HepG2 (cell line): ENCODE data around the gene GDAP2.
"Not testable (repeated sequence)": the region's sequence is repeated elsewhere in the genome, so short reads cannot be mapped to it uniquely, and the experiment has no call there.

Experiments used
- HNF4G ChIP-seq, 2 experiments: sonication (generic) in 1 of 2; formaldehyde crosslinking in 1 of 2; IDR thresholded peaks; 2 replicates each; pipeline versions ENCODE4 v1.4.0 to v1.6.1; 2011 to 2020; ENCODE audit warnings: borderline replicate concordance in 2 of 2, low read depth in 2 of 2, mild to moderate bottlenecking in 2 of 2, low read length in 1 of 2, missing genetic modification reagents in 1 of 2, moderate library complexity in 1 of 2
- MYC ChIP-seq: sonication (generic); formaldehyde crosslinking; IDR thresholded peaks from 2 replicates; pipeline ENCODE4 v1.9.0; 2021; ENCODE audit warnings: missing genetic modification reagents, borderline replicate concordance
- RFX5 ChIP-seq: IDR thresholded peaks from 2 replicates; pipeline ENCODE4 v1.6.1; 2011; ENCODE audit warnings: low read depth, low read length, improper control_type of control experiment
- SRSF4 ChIP-seq: fragments of 200-400 bp; formaldehyde crosslinking; IDR thresholded peaks from one replicate; pipeline ENCODE4 v1.6.1; 2018; ENCODE audit warnings: mild to moderate bottlenecking, low read depth, low read length, moderate library complexity; ENCODE audit not compliant: poor library complexity, severe bottlenecking
- ZNF567 ChIP-seq: sonication (generic); formaldehyde crosslinking; IDR thresholded peaks from 2 replicates; pipeline ENCODE4 v1.8.1; 2023; ENCODE audit warnings: mild to moderate bottlenecking, missing genetic modification reagents, borderline replicate concordance
- ZSCAN9 ChIP-seq: IDR thresholded peaks from 2 replicates; pipeline ENCODE4 v1.6.1; 2016; ENCODE audit warnings: borderline replicate concordance

GRCh38 chr1:117922717-117923116 lies 6.7 kb downstream of the GDAP2 start:
- not testable (repeated sequence) for TF ChIP-seq MYC (CRISPR knock-in tag); HNF4G (IDR thresholded peaks at IDR 0.05; ENCODE audit: borderline replicate concordance, low read depth, low read length); HNF4G (CRISPR knock-in tag; IDR thresholded peaks at IDR 0.05; ENCODE audit: borderline replicate concordance, low read depth); ZNF567 (CRISPR knock-in tag); SRSF4; ZSCAN9 (CRISPR knock-in tag); RFX5
